Hematopoietic multipotent progenitor cell treated with erythropoietin and hydrocortisone succinate and interleukin-3 and kit ligand, for 17 days (in vitro differentiated cells): ENCODE data around the gene AFF1.

Experiments used
- DNase-seq: peaks from one replicate; pipeline ENCODE4 v3.0.0-alpha.2; 2015; ENCODE audit warnings: low spot score

The AFF1 gene

DNA sequence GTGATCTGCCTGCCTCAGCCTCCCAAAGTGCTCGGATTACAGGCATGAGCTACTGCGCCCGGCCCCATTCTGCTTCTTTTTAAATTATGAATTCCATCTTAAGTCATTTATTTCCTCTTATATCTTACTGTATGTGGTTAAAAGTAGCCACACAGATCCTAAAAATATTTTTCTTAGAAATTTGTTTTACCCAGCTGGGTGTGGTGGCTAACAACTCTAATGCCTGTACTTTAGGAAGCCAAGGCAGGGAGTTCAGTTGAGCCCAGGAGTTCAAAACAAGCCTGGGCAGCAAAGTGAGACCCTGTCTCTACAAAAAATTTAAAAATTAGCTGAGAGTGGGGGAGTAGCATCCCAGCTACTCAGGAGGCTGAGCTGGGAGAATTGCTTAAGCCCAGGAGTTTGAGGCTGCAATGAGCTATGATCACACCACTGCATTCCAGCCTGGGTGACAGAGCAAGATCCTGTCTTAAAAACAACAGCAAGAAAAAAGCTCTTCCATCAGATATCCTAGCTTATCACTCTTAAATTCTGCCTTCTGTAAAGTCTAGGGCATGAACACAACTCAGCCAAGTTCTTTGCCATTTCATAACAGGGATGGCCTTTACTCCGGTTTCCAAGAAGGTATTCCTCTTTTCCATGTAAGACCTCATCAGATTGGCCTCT, 15.1 kb upstream of the AFF1 start:
- peak; percentile 49 for DNase-seq

DNA sequence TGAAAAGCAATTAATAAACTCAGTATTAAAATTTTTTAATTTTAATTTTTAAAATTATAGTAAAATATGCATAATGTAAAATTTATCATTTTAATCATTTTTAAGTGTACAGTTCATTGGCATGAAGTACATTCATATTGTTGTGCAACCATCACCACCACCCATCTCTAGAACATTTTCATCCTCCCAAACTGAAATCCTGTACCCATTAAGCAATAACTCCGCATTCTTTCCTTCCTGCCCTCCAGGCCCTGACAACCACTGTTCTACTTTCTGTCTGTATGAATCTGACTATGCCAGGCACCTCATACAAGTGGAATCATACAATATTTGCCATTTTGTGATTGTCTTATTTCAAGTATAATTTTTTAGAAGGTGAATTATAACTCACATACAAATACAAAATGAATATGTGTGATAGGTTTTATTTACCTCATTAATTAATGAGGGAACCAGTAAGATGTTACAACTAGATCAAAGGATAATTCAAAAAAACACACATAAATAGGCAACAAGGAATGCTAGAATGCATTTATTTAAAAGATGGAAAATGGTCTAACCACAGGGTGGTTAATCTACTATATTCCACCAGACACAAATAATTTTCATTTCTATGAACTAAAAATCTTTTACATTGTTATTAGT, 13.1 kb upstream of the AFF1 start:
- no peak for DNase-seq

- DNase-seq: no peak
Observed at GRCh38 chr4:86924811-86925210, 10.0 kb upstream of the AFF1 start.

DNA sequence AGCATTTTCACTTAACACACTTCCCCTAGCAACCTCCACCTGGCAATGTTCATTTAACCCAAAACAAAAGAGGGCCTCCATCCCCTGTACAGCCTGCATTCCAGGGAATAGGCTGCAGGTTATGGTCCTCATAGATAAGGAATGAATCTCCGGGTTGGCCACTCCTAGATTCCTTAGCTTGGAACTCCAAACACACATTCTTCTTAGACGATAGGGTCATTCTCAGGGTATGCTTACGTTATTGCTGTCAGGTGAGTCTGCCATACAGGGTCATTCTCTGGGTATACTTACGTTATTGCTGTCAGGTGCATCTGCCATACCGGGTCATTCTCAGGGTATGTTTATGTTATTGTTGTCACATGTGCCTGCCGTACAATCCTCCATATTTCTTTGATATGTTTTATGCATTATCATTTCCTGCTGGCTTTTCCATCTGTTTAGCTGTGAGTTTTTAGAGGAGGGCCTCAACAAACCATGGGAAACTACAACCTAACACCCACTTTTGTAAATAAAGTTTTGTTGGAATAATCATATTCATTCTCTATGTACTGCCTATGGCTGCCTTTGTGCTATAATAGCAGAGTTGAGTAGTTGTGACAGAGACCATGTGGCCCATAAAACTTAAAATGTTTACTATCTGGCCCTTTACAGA, 8.2 kb upstream of the AFF1 start:
- DNase-seq: no peak

DNA sequence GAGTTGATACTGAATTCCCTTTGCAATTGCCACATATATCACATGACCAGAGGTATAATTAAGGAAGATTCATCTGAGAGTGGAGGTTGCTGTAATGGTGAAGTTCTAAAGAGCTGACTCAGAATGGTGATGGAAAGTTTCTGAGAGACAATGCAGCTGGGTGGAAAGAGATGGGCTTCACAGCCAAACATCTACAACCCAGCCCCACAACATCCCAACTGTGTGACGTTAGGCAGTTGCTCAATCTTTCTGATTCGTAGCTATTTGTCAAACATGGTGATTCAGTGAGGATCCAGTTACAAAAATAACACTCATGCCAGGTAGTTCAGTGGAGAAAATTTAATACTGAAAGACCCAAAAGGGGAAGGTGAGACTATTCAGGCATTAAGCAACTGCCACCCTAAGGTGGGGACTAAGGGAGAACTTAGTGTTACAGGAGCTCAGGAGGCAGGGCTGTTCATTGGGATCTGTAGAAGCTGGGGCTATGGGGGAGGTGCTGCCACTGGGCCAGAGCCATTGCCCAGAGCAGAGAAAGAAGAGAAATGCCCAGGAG, 6.9 kb upstream of the AFF1 start:
- no peak for DNase-seq

GRCh38 chr4:86928400-86929255, 6.2 kb upstream of the AFF1 start:
- no peak for DNase-seq

DNA sequence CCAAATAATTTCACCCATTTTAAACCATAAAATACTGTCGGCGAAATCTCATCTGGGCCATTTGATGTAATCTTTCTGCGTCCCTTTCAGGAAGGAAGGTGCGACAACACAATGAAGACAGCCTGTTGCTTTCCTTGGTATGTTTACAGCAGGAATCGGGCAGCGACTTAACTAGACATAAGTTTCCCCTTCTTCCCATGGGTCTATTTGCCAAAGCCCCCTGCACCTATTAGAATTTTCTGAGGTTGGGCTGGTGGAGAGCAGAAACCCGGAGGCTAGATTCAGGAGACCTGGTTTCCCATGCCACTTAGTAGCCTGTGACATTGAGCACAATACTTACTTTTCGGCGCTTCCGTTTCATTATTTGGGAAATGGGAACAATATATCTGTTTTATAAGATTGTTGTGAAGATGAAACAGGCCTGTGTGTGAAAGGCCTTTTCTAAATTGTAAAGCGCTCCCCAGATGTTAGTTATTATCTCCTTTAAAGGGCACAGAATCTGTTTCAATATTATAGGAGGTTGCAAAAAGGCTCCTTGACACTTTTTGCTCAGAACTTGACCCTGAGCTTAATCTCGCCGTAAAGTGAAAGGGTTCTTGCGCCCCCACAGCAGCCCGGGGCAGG, 552 bp upstream of the AFF1 start:
- no peak for DNase-seq

DNA sequence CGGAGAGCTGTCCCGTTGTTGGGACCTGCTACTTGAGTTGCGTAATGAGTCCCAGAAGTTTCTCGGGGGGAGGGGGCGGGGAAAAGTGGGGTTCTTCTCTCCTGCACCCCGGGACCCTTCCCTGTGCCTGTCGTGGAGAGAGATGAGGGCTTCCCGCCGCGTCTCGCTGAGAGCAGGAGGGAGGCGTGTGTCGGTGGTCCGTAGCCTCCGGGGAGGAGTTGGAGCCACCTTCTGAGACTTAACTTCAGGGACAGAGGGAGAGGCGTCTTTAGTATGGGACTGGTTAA, 698 bp downstream of the AFF1 start:
- DNase-seq: no peak

GRCh38 chr4:86935853-86936733, 1.3 kb downstream of the AFF1 start:
- DNase-seq: peak; percentile 88

GRCh38 chr4:86938771-86939520, 4.1 kb downstream of the AFF1 start:
- no peak for DNase-seq

DNA sequence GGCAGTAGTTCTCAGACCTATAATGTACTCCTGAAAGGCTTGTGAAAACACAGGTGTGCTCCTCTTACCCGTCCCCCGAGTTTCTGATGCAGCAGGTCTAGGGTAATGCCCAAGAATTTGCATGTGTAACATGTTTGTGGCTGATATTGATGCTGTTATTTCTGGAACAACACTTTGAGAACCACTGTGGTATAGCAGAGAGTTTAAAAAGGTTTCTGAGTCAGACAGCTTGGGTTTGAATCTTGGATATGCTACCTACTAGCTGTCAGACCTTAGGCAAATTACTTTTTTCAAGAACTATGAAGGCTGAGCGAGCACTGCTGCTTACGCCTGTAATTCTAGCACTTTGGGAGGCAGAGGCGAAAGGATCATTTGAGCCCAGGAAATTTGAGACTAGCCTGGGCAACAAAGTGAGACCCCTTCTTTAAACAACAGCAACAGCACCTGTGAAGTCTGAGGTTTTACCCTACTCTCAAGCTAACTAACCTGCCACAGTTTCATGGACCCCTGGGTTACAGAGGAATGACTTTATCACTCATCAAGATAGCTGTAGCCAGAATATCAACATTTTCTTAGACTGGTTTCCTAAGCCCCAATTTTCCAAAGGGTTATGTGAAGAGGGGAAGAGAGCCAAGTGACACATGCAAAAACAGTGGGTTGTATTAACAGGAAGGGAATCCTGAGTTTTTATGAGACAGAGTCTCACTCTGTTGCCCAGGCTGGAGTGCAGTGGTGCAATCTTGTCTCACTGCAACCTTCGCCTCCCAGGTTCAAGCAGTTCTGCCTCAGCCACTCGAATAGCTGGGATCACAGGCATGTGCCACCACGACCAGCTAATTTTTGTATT, 5.1 kb downstream of the AFF1 start:
- DNase-seq: no peak

DNA sequence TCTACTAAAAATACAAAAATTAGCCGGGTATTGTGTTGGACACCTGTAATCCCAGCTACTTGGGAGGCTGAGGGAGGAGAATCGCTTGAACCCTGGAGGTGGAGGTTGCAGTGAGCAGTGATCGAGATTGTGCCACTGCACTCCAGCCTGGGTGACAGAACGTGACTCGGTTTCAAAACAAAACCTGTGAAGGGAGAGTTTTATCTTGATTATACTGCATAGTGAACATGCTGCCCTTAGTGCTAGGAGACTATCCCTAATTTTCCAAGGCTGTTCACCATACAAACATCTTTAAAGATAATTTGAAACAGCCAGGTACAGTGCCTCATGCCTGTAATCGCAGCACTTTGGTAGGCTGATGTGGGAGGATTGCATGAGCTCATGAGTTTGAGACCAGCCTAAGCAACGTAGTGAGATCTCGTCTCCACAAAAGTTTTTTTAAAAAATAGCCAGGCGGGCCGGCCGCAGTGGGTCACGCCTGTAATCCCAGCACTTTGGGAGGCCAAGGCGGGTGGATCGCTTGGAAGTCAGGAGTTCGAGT, 6.2 kb downstream of the AFF1 start:
- DNase-seq: no peak

- peak; percentile 51 for DNase-seq
Observed at GRCh38 chr4:86942185-86942666, 7.4 kb downstream of the AFF1 start.

DNA sequence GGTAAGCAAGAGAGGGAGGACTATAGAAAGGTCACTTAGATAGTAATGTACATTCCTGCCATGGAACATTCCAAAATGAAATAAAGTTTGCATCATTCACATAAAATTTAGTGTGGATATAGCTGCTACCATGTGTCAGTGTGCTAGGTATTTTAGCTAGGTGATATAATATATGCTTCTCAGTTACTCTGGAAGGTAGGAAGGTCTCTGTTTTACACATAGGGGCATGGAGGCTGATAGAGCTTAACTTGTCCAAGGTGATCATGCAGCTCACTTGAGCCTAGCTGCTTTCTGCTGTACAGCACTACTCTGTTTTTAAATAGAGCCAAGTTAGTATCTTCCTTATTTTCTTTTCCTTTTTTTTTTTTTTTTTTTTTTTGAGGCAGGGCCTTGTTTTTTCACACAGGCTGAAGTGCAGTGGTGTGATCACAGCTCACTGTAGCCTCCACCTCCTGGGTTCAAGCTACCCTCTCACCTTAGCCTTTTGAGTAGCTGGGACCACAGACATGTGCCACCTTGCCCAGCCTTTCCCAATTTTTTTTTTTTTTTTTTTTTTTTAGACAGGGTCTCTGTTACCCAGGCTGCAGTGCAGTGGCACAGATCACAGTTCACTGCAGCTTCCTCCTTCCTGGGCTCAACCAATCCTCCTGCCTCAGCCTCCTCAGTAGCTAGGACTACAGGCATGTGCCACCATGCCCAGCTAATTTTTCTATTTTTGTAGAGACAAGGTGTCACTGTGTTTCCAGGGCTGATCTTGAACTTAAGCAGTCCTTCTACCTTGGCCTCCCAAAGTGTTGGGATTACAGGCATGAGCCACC, 10.4 kb downstream of the AFF1 start:
- DNase-seq: no peak

DNA sequence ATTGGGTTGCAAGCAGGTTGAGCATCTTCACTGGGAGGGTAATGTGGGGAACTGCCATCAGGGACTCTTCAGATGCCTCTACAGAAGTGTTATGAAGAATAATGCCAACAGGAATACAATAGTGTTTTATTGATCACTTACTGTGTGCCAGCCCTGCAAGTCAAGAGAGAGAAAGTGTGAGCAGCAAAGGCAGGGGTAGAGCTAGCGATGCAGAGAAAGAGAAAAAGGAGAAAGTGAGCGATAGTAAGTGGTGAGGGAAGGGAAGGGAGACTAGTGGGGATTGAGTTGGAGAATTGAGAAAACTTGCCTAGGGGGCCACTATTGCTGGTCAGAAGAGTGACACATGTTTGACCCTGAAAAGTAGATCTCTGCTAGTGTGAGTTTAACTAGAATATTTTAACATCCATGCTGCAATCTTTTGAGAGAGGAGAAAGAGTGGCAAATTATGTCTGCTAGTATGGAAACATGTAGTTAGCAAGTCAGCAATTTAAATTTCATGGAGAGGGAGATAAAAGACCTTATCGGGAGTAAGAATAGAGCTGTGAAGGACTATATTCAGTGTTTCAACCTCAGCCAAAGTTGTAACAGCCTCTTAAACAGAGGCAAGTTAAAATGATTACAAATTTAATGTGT, 12.2 kb downstream of the AFF1 start:
- no peak for DNase-seq

DNA sequence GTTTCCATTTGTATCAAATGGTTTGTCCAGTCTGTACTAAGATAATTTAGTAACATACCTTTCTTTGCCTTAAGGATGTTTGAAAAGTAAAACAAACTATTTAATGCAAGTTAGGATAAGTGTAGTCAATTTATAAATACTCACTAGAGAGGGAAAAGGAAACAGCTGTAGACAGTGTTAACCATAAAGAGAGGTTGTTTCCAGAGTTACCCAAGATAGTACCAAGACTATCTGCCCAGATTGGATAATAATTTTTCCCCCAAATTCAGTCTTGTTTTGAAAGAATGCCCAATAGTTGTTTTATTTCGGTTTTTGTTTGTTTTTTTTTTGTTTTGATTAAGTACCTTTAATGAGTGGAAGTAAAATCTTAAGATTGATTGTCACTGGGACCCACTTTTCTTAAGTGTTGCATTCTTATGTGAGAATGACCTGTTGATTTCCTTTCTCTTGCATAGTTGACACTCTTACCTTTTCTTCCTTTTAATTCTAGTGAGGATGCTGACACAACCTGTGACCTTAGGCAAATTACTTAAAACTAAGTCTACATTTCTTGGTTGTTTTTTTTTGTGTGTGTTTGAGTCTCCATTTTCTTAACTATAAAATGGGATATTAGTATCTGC, 12.8 kb downstream of the AFF1 start:
- DNase-seq: no peak

GRCh38 chr4:86948276-86948675, 13.5 kb downstream of the AFF1 start:
- DNase-seq: no peak
